Astrocyte of the hippocampus (primary cell): ENCODE data around the gene GAS7.
"Not testable (repeated sequence)": the region's sequence is repeated elsewhere in the genome, so short reads cannot be mapped to it uniquely, and the experiment has no call there.

ENCODE experiments used
- DNase-seq: peaks from one replicate; pipeline ENCODE4 v3.0.0; 2011; ENCODE audit warnings: low read depth, low spot score

Gene GAS7

DNA sequence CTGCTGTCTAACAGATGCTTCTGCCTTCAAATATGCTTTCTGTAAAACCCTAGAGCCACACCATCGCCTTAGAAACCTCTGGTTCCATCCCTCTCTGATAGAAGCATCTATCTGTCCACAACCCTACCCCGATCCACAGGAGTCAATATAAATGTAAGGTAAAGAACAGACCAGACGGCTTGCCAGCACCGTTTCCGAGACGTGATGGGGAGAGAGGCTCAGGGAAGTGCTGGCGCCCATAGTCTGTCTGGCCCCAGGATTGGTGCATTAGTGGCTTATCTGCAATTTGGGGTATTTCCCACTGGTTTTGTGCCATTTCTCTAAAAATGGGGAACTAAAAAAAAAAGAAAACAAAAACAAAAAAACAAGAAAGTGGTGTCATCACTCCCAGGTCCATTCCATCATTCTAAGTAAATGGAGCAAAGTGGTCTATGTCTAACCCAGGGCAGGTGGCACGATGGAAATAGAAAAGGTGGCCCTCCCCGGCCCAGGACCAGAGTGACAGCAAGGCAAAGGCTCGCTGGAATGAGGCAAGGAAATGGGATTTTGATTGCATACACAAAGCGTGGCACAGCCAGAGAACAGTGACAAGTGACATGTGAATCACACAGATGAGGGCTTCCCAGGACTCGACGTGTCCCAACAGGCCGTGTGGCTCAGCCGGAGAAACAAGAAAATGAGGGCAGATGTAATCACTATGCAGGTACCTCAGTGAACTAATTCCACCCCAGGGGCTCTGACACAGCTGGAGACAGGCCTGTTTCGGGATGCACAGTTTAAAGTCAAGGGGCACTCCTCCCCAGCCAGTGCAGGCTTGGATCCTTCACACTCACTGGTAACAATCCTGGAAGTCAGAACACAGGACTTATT is 125.6 kb downstream of the GAS7 start:
- no peak for DNase-seq

DNA sequence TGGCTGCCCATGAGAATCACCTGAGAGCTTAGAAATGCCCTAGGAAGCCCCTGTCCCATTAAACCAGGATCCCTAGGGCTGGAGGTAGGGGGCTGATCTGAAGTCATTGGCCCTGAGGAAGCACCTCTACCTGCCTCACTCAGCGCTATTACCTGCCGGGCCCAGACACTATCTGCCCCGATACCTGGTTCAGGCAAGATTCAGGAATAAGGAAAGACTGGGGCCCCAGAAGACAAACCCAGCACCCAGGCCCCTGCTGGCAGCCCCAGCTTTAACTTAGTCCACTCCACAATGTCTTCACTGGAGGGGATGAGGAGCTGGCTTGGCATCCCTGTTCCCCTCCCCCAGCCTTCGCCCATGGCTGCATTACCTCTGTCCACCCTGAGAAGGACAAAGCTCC is 126.3 kb downstream of the GAS7 start:
- DNase-seq = no peak

DNA sequence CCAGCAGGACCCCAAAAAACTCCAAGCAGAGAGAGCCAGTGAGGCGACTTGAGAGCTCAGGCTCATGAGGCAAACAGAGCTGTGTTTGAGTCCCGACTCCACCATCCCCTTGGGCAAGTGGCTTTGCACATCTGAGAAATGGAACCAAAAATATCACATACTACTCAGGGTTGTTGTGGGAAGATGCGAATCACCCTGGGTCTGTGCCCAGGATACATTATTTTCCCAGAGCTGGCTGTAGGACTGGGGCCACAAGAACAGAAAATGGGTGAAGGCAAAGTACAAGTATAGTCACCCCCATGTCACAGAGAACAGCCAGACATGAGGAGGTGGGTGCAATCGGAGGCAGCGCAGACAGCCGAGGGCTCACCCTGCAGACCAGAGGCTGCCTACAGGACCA is 127.3 kb downstream of the GAS7 start:
- no peak for DNase-seq

DNA sequence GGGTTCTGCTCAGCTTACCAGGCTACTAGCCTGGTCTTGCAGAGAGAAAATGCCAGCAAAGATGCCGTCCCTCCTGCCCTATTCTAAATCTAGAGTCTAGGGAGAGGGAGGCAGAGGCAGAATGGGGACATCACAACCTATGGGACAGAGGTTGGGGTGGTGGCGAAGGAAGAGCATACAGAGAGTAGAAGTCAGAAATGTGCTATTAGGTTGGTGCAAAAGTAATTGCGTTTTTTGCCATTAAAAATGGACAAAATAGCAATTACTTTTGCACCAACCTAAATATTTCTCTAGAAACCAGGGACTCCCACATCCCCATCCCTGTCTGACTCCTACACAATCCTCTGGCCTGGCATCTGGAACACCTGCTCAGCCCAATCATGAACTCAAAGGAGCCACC is 127.7 kb downstream of the GAS7 start:
- no peak for DNase-seq

DNA sequence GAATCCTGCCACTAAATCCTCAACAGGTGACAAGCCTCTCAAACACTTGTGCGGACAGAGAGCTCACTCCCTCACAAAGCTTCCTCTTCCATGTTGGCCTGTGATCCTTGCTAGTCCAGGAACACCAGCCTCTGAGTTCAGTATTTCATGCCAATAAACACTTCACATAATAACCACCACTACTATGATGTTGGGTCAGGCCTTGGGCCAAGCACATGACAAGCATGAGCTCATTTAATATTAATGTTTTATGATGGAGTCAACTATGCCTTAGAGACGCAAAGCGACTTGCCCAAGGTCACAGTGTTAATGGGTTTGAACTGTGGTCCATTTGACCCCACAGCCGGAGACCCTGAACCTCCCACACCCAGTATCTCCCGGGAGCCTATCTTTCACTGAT is 129.1 kb downstream of the GAS7 start:
- DNase-seq = no peak

DNA sequence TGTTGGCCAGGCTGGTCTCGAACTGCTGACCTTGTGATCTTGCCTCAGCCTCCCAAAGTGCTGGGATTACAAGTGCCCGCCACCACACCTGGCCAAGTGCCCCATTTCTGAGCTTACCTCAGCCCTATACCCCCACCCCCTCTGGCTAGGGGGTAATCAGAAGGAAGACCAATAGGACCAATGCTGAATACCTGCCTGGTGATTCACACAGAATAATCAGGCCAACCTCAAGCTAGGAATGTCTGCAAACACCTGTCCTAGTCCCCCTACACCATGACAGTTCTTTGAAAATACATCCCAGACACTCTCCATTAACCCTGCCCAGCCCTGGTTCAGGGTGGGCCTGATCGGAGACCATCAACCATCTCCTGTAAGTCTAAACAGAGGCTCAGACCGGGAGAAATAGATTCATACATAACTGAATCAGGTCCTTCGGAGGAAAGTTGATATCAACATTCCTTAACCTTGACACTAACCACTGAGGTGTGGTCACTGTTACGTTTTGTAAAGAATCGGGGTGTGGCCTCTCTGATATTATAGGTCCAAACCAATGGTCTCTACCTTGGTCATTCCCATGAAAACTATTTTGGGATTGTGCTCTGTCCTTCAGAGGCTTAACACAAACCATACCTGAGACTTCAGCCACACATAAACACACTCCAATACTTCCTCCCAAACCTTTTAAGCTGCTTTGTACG is 130.8 kb downstream of the GAS7 start:
- no peak for DNase-seq

DNA sequence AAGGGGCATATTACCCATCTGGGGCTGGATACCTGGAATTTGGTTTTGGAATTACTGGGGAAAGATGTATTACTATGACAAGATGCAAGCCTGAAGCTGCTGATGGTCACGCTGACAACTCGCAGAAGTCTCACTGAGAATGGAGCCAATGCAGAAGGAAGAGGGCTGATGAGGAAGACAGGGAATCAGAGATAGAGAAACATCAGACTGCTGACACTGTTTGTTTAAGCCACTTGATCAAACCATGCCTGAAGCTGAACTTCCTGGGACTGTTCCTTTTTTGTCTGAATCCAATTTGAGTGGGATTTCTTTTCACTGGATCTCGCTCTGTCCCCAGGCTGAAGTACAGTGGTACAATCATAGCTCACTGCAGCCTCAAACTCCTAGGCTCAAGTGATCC is 133.9 kb downstream of the GAS7 start:
- no peak for DNase-seq

DNA sequence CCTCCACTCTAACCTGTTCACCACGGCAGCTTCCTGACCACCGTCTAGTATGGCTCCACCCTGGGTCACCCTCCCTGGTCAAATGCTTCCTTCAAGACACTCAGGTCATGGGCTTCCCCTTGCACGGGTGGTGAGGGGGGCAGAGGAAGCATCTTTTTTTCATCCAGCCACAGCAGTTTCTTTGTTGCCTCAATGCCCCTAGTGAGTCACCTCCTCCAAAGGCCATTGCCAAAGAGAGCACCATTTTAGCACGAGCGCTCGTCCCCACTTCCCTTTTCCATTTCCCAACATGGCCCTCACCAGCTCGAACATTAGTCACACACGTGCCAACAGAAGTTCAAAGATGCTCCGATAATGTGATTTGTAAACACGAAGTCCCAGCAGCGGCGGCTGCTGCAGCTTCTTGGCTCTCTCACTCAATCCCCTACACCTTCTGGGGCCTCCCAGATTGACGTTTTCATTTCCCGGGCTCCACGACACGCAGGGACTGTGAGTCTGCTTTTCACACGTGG is 134.6 kb downstream of the GAS7 start:
- no peak for DNase-seq

DNA sequence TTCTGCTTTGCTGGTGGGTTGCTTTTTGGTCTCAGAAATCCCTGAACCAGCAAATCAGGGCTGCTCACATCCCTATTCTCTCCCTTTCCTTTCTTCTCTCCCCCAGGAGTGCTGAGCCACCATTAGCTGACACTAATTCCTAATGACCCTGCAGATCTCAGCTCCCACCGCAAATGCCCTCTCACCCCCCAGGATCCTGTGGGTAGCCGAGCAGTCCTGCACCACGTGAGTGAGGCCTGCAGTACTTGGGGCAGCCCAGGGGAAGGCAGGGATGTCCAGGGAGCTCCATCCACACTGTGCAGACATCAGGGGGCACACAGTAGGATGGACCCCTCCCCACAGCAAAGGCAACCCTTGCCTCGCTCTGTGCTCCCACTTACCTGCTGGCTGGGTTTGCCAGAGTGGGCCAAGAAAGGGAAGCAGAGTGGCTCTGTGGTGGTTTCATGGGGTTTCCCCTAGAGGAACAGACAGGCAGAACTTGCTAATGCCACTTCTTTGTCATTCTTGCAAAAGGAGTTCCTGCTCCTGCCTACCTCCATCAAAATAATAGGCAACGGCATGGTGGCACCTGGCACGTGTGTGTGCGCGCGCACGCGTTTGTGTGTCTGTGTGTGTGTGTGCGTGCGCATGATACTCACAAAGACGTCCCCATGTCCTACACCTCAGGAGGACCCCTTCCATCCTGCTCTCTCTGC is 135.6 kb downstream of the GAS7 start:
- DNase-seq = no peak

DNA sequence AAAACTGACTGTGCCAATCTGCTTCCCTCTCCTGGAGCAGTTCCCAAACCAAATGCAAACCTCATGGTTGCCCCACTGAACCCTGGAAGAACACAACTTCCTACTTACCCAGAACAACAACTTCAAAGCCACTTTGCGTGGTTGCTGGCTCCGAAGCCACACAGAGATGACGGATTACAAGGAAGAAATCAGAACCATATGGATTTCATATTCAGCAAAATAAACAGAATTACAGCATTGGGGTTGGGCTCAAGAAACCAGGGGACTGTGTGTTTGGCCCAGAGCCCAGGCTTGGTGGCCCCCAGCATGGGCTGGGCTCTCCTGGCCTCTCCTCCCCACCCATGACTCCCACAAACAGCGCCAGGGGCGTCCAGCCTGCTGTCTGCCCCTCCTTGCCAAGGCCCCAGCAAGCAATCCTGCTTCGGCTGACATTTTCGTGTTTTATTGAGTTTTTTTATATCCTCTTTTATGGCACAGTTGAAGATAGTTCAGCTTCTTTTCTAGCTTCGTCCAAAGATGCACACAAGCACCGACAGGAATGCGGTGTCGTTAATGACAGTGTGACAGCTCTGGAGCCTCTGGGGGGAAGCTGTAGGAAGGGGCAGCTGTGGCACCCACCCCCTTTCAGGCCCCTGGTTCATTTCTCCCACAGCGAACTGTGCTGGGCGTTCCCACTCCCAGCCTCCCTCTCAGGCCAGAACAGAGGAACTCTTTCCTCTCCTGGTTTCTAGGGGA is 137.1 kb downstream of the GAS7 start:
- no peak for DNase-seq

DNA sequence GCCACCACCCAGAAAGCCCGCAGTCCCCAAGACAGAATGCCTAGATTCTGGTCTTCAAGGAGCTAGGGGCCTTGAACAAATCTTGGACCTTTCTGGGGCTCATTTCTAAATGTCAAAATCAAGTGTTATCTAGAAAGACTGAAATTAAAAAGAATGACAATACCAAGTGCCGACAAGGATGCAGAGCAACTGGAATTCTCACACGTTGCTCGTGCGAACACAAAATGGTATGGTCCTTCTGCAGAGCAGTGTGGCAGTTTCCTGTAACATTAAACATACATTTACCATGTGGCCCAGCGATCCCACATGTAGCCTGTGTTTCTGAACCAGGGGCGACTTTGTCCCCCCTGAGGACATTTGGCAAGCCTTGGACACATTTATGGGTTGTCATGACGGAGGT is 137.9 kb downstream of the GAS7 start:
- no peak for DNase-seq

DNA sequence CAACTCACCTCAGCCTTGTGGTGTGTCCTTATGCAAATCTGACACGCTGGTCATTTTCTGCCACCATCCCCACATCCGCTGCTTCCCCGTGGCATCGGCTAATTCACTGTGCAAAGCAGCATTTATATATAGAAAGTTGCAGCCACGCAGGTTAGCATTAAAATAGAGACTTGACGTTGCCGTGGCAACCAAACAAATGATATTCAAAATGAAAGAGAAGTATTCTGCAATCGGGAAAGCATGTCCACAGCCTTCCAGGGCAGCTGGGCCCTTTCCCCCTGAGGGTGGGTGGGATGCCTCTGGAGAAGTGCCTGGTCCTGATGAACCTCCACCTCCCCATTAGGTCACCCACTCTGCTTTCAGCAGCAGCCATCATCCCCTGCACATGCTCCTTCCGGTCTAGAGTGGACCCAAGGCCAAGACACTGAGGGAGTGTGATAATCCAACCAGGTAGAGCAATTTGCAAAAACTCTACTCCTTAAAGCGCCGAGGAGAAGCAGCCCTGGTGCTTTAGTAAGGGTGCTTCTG is 138.7 kb downstream of the GAS7 start:
- DNase-seq = peak; percentile 19

DNA sequence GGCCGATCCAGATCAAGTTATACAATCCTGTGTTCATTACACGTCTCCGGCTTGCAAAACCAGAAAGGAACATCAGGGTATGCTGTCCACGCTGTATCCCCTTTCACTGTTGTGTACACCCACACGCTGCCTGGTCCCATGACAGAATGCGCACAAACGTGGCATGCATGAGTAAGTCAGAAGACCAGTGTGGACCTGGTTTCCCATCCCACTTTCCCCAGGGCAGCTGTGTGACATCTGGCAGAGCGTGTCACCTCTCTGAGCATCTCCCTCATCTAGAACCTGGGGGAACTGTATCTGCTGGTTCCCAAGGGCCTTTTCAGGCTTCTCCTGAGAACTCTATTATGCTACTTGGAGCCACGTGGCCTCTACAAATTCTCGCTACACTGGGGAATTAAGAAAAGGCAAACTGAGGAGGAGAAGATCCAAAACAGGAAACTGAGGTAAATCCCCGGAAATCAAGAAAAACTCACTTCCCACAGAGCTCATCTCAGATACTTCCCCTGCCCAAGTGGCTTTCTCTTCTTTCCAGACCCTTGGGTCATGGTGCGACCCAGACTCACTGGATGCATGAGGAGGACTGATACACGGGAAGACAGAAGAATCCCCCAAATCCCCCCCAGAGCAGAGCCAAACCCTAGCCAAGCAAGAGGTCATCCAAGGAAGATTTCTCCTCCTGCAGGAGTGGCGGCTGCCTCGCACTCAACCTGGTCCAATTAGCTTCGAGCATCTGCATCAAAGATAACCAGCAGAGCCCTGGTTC is 139.3 kb downstream of the GAS7 start:
- no peak for DNase-seq

DNA sequence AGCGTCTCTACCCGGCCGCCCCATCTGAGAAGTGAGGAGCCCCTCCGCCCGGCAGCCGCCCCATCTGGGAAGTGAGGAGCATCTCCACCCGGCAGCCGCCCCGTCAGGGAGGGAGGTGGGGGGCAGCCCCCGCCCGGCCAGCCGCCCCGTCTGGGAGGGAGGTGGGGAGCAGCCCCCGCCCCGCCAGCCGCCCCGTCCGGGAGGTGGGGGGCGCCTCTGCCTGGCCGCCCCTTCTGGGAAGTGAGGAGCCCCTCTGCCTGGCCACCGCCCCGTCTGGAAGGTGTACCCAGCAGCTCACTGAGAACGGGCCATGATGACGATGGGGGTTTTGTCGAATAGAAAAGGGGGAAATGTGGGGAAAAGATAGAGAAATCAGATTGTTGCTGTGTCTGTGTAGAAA is 140.9 kb downstream of the GAS7 start:
- DNase-seq = not testable (repeated sequence)

DNA sequence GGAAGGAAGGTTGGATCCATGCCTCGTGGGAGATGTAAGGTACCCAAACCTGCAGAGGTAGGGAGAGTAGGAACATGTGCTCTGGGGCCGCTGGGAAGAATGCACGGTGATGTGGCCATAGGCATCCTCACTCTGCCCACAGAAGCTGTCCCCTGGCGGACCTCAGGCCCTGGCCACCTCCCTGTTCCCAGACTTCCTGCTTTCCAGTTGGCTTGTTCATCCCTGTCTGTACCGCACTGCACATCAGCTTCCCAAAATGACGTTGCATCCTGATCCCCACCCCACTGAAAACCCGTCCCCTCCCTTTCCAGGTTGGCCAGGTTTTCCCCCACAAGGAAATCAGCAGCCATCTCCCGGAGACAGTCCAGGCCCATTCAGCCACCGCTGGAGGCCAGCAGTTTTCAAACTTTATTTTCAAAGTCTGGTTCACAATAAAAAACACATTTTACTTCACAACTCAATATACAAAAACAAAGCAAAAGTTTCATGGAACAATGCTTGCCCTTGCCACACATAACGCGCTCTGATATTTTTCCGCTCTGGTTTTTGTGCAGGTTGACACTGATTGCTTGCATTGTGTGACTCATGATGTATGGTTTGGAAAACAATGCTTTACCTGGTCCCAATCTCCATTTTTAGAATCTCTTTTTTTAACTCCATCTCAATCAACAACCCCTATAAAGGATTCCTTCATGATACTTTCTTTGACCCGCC is 143.0 kb downstream of the GAS7 start:
- no peak for DNase-seq

DNA sequence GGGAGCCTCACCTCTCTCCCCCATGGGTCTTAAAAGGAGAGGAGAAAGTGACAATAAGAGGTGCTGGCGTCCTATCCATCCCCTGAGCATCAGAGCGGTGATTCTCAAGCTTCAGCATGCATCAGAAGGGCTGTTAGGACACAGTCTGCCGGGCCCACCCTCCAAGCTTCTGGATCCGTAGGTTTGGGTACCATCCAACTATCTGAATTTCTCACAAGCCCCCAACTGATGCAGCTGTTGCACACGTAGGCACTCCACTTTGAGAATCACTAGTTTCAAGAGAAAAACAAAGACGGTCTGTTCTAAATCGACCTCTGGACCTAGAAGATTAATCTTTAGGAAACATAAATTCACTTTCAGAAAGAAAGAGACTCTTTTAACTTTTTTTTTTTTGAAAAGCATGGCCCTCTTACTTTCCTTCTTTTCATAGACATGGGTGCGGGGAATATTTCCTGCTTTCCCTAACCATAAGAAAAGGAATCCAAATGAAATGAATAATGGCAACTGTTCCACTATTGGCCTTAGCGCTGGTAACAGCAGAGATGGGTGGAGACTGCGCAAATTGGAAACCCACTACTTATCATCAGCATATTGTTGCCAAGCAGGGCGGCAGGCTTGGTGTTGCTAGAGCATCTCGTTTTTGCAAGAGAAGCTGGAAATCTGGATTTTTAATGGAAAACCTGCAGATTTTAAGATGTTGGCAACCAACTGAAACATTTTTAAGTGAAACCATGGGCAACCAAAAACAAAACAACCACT is 144.4 kb downstream of the GAS7 start:
- no peak for DNase-seq

DNA sequence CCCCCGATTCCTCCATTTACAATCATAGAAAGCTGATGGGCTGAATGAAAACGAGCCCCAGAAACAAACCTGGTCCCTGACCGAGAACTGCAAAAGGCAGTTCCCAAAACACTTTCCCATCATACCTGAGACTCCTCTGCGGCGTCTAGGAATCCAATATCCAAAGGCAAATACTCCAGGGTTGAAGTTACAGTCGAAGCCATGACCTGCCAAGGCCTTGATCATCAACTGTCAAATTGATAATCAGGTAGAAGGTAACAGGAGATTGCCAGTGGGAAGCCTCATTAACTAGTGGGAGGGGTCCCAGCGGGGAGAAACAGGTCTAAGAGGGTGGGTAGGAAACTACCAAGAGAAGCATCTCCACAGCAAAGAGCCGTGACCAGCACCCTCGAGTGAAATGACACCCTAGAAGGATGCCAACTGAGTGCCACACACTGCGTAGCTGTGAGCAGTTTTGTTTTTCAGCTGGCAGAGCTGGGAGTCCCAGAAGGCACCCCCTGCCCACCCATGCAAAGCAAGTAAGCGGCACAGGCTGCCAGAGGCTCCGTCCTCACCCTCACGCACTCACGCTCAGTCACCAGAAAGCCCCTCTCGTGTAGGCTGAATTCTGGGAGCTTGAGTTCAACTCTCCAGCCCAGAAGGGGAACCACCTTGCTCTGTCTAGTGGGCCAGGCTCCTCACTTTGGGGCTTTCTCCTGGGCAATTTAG is 146.1 kb downstream of the GAS7 start:
- no peak for DNase-seq

DNA sequence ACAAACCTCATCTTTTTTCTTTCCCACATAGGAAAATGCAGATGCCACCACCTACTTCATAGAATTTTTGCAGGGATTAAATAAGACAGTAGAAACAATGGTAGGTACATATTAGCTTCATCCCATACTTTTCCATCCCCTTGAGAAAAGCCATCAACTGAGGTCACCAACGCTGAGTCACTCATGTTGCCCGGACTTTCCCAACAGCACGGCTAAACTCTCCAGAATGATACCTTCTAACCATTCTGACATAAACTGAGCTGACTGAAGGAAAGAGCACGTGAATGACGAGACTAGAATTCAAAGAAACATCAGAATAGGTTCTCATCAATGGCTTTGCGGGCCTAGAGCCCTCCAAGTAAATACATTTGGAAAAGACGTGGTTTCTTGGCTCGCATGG is 147.3 kb downstream of the GAS7 start:
- DNase-seq = no peak
